SK-N-SH treated with all-trans-retinoic acid at 6 μM for 48 hours (cell line): ENCODE results near the gene SCAMP1.

ENCODE experiments used
- ATAC-seq: fragments of 200-7000 bp; cut with Tn5 transposase; 3 replicates; pipeline ENCODE4 v1.9.1; 2020; ENCODE audit warnings: mild to moderate bottlenecking, moderate library complexity
- ARNTL ChIP-seq: fragments of 450-650 bp; formaldehyde crosslinking; IDR thresholded peaks from 2 replicates; pipeline ENCODE4 v1.5.0; 2020; ENCODE audit warnings: low read depth, mild to moderate bottlenecking, moderate library complexity, borderline replicate concordance
- BACH2 ChIP-seq: fragments of 250-450 bp; sonication (Bioruptor Pico); IDR thresholded peaks from 2 replicates; pipeline ENCODE4 v1.9.0; 2021; ENCODE audit warnings: mild to moderate bottlenecking, borderline replicate concordance
- CREB5 ChIP-seq: fragments of 250-450 bp; sonication (Bioruptor Pico); IDR thresholded peaks from 2 replicates; pipeline ENCODE4 v1.5.1; 2020; ENCODE audit warnings: low read depth, mild to moderate bottlenecking, moderate library complexity
- CSDC2 ChIP-seq: fragments of 250-450 bp; sonication (Bioruptor Pico); IDR thresholded peaks from 2 replicates; pipeline ENCODE4 v1.5.0; 2020; ENCODE audit warnings: mild to moderate bottlenecking, moderate library complexity
- CSRNP3 ChIP-seq: fragments of 250-450 bp; sonication (Bioruptor Pico); IDR thresholded peaks from 2 replicates; pipeline ENCODE4 v1.5.1; 2021; ENCODE audit warnings: mild to moderate bottlenecking, moderate library complexity
- ESRRG ChIP-seq: fragments of 250-450 bp; sonication (Bioruptor Pico); IDR thresholded peaks from 2 replicates; pipeline ENCODE4 v1.6.1; 2021; ENCODE audit warnings: mild to moderate bottlenecking
- GLIS3 ChIP-seq: fragments of 250-450 bp; sonication (Bioruptor Pico); IDR thresholded peaks from 2 replicates; pipeline ENCODE4 v1.5.0; 2020; ENCODE audit warnings: mild to moderate bottlenecking, moderate library complexity
- ISL1 ChIP-seq: fragments of 250-450 bp; sonication (Bioruptor Pico); IDR thresholded peaks from 2 replicates; pipeline ENCODE4 v2.1.2; 2022; ENCODE audit warnings: mild to moderate bottlenecking, moderate library complexity
- OSR1 ChIP-seq: fragments of 250-450 bp; sonication (Bioruptor Pico); IDR thresholded peaks from 2 replicates; pipeline ENCODE4 v1.8.0; 2022; ENCODE audit warnings: moderate library complexity, mild to moderate bottlenecking, inconsistent platforms
- PATZ1 ChIP-seq: fragments of 250-450 bp; sonication (Bioruptor Pico); IDR thresholded peaks from 2 replicates; pipeline ENCODE4 v1.8.0; 2020; ENCODE audit warnings: mild to moderate bottlenecking, moderate library complexity, borderline replicate concordance
- POU6F1 ChIP-seq: fragments of 250-450 bp; sonication (Bioruptor Pico); IDR thresholded peaks from 2 replicates; pipeline ENCODE4 v1.8.0; 2021; ENCODE audit warnings: low read depth, mild to moderate bottlenecking, moderate library complexity, borderline replicate concordance
- PPARA ChIP-seq: fragments of 250-450 bp; sonication (Bioruptor Pico); IDR thresholded peaks from 2 replicates; pipeline ENCODE4 v1.5.0; 2020; ENCODE audit warnings: mild to moderate bottlenecking, borderline replicate concordance
- RARB ChIP-seq: fragments of 250-450 bp; sonication (Bioruptor Pico); IDR thresholded peaks from 2 replicates; pipeline ENCODE4 v1.8.0; 2021; ENCODE audit warnings: mild to moderate bottlenecking, moderate library complexity
- SNAI2 ChIP-seq: fragments of 250-450 bp; sonication (Bioruptor Pico); IDR thresholded peaks from 2 replicates; pipeline ENCODE4 v1.5.0; 2020; ENCODE audit warnings: mild to moderate bottlenecking, moderate library complexity
- TCF4 ChIP-seq: fragments of 250-450 bp; sonication (Bioruptor Pico); IDR thresholded peaks from 2 replicates; pipeline ENCODE4 v1.8.0; 2021; ENCODE audit warnings: mild to moderate bottlenecking, moderate library complexity, borderline replicate concordance
- TOX ChIP-seq: fragments of 250-450 bp; sonication (Bioruptor Pico); IDR thresholded peaks from 2 replicates; pipeline ENCODE4 v1.8.0; 2021; ENCODE audit warnings: mild to moderate bottlenecking, moderate library complexity, borderline replicate concordance
- ZC3H10 ChIP-seq: fragments of 250-450 bp; sonication (Bioruptor Pico); IDR thresholded peaks from 2 replicates; pipeline ENCODE4 v1.5.1; 2021; ENCODE audit warnings: mild to moderate bottlenecking, moderate library complexity
- ZFP3 ChIP-seq: fragments of 250-450 bp; sonication (Bioruptor Pico); IDR thresholded peaks from 2 replicates; pipeline ENCODE4 v1.5.0; 2020; ENCODE audit warnings: mild to moderate bottlenecking, moderate library complexity
- ZFP30 ChIP-seq: fragments of 450-650 bp; formaldehyde crosslinking; IDR thresholded peaks from 2 replicates; pipeline ENCODE4 v1.5.0; 2022; ENCODE audit warnings: mild to moderate bottlenecking, moderate library complexity
- ZNF565 ChIP-seq: fragments of 450-650 bp; formaldehyde crosslinking; conservative IDR thresholded peaks from 2 replicates; pipeline ENCODE4 v1.5.0; 2020; ENCODE audit warnings: low read depth, mild to moderate bottlenecking, moderate library complexity
- ZNF8 ChIP-seq: fragments of 450-650 bp; formaldehyde crosslinking; IDR thresholded peaks from 2 replicates; pipeline ENCODE4 v1.5.0; 2020; ENCODE audit warnings: mild to moderate bottlenecking, moderate library complexity
- TF ChIP-seq, protein P1 (sequence below): fragments of 250-450 bp; sonication (Bioruptor Pico); IDR thresholded peaks from 2 replicates; pipeline ENCODE4 v1.5.0; 2020; ENCODE audit warnings: mild to moderate bottlenecking, moderate library complexity

SCAMP1 gene

GRCh38 chr5:78513441-78513840 is 153.0 kb downstream of the SCAMP1 start:
- TF ChIP-seq GLIS3 (no peak), BACH2 (CRISPR knock-in tag) (no peak), PPARA (CRISPR knock-in tag) (no peak), ISL1 (CRISPR knock-in tag) (no peak), ARNTL (no peak), PATZ1 (CRISPR knock-in tag) (no peak), ZNF8 (CRISPR knock-in tag) (no peak), ZFP30 (CRISPR knock-in tag) (no peak), ZFP3 (CRISPR knock-in tag) (no peak), ZC3H10 (CRISPR knock-in tag) (no peak), CSDC2 (CRISPR knock-in tag) (no peak), TOX (CRISPR knock-in tag) (no peak), ZNF565 (CRISPR knock-in tag) (no peak), ESRRG (CRISPR knock-in tag) (no peak), TCF4 (CRISPR knock-in tag) (no peak)
- TF ChIP-seq, protein P1, sequence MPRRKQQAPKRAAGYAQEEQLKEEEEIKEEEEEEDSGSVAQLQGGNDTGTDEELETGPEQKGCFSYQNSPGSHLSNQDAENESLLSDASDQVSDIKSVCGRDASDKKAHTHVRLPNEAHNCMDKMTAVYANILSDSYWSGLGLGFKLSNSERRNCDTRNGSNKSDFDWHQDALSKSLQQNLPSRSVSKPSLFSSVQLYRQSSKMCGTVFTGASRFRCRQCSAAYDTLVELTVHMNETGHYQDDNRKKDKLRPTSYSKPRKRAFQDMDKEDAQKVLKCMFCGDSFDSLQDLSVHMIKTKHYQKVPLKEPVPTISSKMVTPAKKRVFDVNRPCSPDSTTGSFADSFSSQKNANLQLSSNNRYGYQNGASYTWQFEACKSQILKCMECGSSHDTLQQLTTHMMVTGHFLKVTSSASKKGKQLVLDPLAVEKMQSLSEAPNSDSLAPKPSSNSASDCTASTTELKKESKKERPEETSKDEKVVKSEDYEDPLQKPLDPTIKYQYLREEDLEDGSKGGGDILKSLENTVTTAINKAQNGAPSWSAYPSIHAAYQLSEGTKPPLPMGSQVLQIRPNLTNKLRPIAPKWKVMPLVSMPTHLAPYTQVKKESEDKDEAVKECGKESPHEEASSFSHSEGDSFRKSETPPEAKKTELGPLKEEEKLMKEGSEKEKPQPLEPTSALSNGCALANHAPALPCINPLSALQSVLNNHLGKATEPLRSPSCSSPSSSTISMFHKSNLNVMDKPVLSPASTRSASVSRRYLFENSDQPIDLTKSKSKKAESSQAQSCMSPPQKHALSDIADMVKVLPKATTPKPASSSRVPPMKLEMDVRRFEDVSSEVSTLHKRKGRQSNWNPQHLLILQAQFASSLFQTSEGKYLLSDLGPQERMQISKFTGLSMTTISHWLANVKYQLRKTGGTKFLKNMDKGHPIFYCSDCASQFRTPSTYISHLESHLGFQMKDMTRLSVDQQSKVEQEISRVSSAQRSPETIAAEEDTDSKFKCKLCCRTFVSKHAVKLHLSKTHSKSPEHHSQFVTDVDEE (CRISPR knock-in tag), result no peak
- TF ChIP-seq, all 23 proteins: peak for 0
- ATAC-seq, result no peak

GRCh38 chr5:78514427-78515330 is 154.3 kb downstream of the SCAMP1 start:
- no peak for ATAC-seq
- TF ChIP-seq BACH2 (CRISPR knock-in tag) (no peak), CSRNP3 (CRISPR knock-in tag) (no peak), ESRRG (CRISPR knock-in tag) (no peak), CREB5 (CRISPR knock-in tag) (no peak), OSR1 (CRISPR knock-in tag) (no peak), ARNTL (no peak), ISL1 (CRISPR knock-in tag) (no peak), PPARA (CRISPR knock-in tag) (no peak), POU6F1 (CRISPR knock-in tag) (no peak), ZC3H10 (CRISPR knock-in tag) (no peak), ZFP30 (CRISPR knock-in tag) (no peak), RARB (CRISPR knock-in tag) (no peak), ZNF565 (CRISPR knock-in tag) (no peak), GLIS3 (no peak), ZFP3 (CRISPR knock-in tag) (no peak), SNAI2 (CRISPR knock-in tag) (no peak), TCF4 (CRISPR knock-in tag) (no peak), PATZ1 (CRISPR knock-in tag) (no peak)
